Neural cell (in vitro differentiated cells): ENCODE measurements around the gene MDFIC2. TPM values are rescaled to one million over a fixed set of nuclear protein-coding genes. Genes with fewer than 3 reads are reported as not detected.

ENCODE experiments used
- H2AFZ ChIP-seq: fragments of 200-600, 300-800 bp; sonication (generic), shearing (Covaris generic); 2 replicates; pipeline ENCODE4 v1.6.0; 2014; ENCODE audit warnings: low read depth, mild to moderate bottlenecking, antibody characterized with exemption, low read length, moderate library complexity
- H3F3A ChIP-seq: fragments of 200-600 bp; shearing (Covaris generic); 2 replicates; pipeline ENCODE4 v1.6.1; 2016; ENCODE audit warnings: mild to moderate bottlenecking, moderate library complexity, mixed read lengths, antibody characterized with exemption, low read length; ENCODE audit not compliant: insufficient read depth, poor library complexity, severe bottlenecking
- H3K27ac ChIP-seq: fragments of 200-600, 300-800 bp; sonication (generic), shearing (Covaris generic); 2 replicates; pipeline ENCODE4 v1.5.1; 2014; ENCODE audit warnings: mild to moderate bottlenecking, low read length, moderate library complexity
- H3K27me3 ChIP-seq: fragments of 300-800, 200-600 bp; sonication (generic), shearing (Covaris generic); 2 replicates; pipeline ENCODE4 v1.6.0; 2014; ENCODE audit warnings: mild to moderate bottlenecking, low read depth, low read length, moderate library complexity; ENCODE audit not compliant: insufficient read depth
- H3K36me3 ChIP-seq: fragments of 300-800, 200-600 bp; sonication (generic), shearing (Covaris generic); 2 replicates; pipeline ENCODE4 v1.5.1; 2014; ENCODE audit warnings: mild to moderate bottlenecking, antibody characterized with exemption, low read length, moderate library complexity; ENCODE audit not compliant: insufficient read depth
- H3K4me2 ChIP-seq: fragments of 300-800, 200-600 bp; sonication (generic), shearing (Covaris generic); 2 replicates; pipeline ENCODE4 v1.6.0; 2014; ENCODE audit warnings: mild to moderate bottlenecking, low read length
- H3K4me3 ChIP-seq: fragments of 300-800, 200-600 bp; sonication (generic), shearing (Covaris generic); 2 replicates; pipeline ENCODE4 v1.5.1; 2014; ENCODE audit warnings: mild to moderate bottlenecking, low read length, moderate library complexity
- H3K79me2 ChIP-seq: fragments of 200-600 bp; shearing (Covaris generic); replicated peaks from 2 replicates; pipeline ENCODE4 v1.6.0; 2014; ENCODE audit warnings: mild to moderate bottlenecking, low read length, moderate library complexity; ENCODE audit not compliant: insufficient read depth
- H3K9ac ChIP-seq: fragments of 300-800, 200-600 bp; sonication (generic), shearing (Covaris generic); 2 replicates; pipeline ENCODE4 v1.6.1; 2016; ENCODE audit warnings: mild to moderate bottlenecking, low read length, mixed read lengths
- H3K9me2 ChIP-seq: fragments of 200-600 bp; shearing (Covaris generic); 2 replicates; pipeline ENCODE4 v1.6.1; 2016; ENCODE audit warnings: mild to moderate bottlenecking, low read length, mixed read lengths; ENCODE audit not compliant: insufficient read depth
- H3K9me3 ChIP-seq: fragments of 200-600, 300-800 bp; sonication (generic), shearing (Covaris generic); 2 replicates; pipeline ENCODE4 v1.6.1; 2016; ENCODE audit warnings: mild to moderate bottlenecking, mixed run types, low read length, moderate library complexity, mixed read lengths
- H4K20me1 ChIP-seq: fragments of 200-600 bp; shearing (Covaris generic); 2 replicates; pipeline ENCODE4 v1.6.1; 2016; ENCODE audit warnings: mild to moderate bottlenecking, mixed run types; ENCODE audit not compliant: insufficient read depth
- EZH2 ChIP-seq: fragments of 200-600, 300-800 bp; shearing (Covaris generic), sonication (generic); IDR thresholded peaks from 2 replicates; pipeline ENCODE4 v1.6.1; 2014; ENCODE audit warnings: antibody characterized with exemption, low read length, borderline replicate concordance, mild to moderate bottlenecking; ENCODE audit not compliant: insufficient read depth, poor library complexity, severe bottlenecking
- MXI1 ChIP-seq: fragments of 450-650 bp; conservative IDR thresholded peaks from 2 replicates; pipeline ENCODE4 v1.6.1; 2014; ENCODE audit warnings: antibody characterized with exemption, mild to moderate bottlenecking; ENCODE audit not compliant: poor library complexity, severe bottlenecking
- SMC3 ChIP-seq: fragments of 450-650 bp; conservative IDR thresholded peaks from 2 replicates; pipeline ENCODE4 v1.6.1; 2014; ENCODE audit warnings: antibody characterized with exemption, mild to moderate bottlenecking, moderate library complexity; ENCODE audit not compliant: poor library complexity
- TAF1 ChIP-seq: IDR thresholded peaks from 2 replicates; pipeline ENCODE4 v1.6.1; 2012; ENCODE audit warnings: low read depth
- polyA plus RNA-seq: library from polyadenylated mRNA; depleted of rRNA; stranded (reverse); fragments of >200 nt; gene quantifications from 2 replicates; pipeline ENCODE4 v1.2.3, GENCODE V29; 2014
- TF ChIP-seq, protein P1 (sequence below): IDR thresholded peaks from 2 replicates; pipeline ENCODE4 v1.6.1; 2012; ENCODE audit warnings: borderline replicate concordance
- TF ChIP-seq, protein P2 (sequence below): fragments of 450-650 bp; IDR thresholded peaks from 2 replicates; pipeline ENCODE4 v1.5.1; 2014; ENCODE audit warnings: antibody characterized with exemption, mild to moderate bottlenecking, moderate library complexity; ENCODE audit not compliant: poor library complexity, severe bottlenecking

MDFIC2 gene
- polyA plus RNA-seq, 1 donor from 2014 or later: not detected

DNA sequence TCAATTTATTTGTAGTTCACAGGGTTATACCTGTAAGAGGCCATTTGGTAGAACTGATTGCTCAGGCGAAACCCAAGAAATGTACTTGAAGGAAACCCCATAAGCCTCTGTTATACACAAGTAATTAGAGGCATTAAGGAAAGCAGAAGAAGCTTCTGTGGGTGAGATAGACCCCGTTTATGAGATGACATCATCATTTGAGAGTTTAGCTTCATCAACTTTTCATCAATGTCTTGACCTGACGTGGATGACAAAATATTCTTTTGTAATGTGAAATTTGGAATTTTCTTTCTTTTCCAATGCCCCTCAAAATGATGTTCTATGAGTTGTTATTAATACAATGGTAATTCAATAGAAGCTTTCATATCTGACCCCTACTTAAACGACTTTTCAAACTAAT, 136.2 kb downstream of the MDFIC2 start:
- no peaks in the 10 kb centered on the region for H3K27me3 ChIP-seq
- H4K20me1 ChIP-seq: no peaks in the 10 kb centered on the region
- H3K4me3 ChIP-seq: no peak overlapping the region
- no peaks in the 10 kb centered on the region for H3K36me3 ChIP-seq
- H3K79me2 ChIP-seq: no peaks in the 10 kb centered on the region
- H3K9me2 ChIP-seq: no peaks in the 10 kb centered on the region
- no peak overlapping the region for H3K9ac ChIP-seq
- TF ChIP-seq, protein P1, sequence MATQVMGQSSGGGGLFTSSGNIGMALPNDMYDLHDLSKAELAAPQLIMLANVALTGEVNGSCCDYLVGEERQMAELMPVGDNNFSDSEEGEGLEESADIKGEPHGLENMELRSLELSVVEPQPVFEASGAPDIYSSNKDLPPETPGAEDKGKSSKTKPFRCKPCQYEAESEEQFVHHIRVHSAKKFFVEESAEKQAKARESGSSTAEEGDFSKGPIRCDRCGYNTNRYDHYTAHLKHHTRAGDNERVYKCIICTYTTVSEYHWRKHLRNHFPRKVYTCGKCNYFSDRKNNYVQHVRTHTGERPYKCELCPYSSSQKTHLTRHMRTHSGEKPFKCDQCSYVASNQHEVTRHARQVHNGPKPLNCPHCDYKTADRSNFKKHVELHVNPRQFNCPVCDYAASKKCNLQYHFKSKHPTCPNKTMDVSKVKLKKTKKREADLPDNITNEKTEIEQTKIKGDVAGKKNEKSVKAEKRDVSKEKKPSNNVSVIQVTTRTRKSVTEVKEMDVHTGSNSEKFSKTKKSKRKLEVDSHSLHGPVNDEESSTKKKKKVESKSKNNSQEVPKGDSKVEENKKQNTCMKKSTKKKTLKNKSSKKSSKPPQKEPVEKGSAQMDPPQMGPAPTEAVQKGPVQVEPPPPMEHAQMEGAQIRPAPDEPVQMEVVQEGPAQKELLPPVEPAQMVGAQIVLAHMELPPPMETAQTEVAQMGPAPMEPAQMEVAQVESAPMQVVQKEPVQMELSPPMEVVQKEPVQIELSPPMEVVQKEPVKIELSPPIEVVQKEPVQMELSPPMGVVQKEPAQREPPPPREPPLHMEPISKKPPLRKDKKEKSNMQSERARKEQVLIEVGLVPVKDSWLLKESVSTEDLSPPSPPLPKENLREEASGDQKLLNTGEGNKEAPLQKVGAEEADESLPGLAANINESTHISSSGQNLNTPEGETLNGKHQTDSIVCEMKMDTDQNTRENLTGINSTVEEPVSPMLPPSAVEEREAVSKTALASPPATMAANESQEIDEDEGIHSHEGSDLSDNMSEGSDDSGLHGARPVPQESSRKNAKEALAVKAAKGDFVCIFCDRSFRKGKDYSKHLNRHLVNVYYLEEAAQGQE: no peak
- TF ChIP-seq, protein P2, sequence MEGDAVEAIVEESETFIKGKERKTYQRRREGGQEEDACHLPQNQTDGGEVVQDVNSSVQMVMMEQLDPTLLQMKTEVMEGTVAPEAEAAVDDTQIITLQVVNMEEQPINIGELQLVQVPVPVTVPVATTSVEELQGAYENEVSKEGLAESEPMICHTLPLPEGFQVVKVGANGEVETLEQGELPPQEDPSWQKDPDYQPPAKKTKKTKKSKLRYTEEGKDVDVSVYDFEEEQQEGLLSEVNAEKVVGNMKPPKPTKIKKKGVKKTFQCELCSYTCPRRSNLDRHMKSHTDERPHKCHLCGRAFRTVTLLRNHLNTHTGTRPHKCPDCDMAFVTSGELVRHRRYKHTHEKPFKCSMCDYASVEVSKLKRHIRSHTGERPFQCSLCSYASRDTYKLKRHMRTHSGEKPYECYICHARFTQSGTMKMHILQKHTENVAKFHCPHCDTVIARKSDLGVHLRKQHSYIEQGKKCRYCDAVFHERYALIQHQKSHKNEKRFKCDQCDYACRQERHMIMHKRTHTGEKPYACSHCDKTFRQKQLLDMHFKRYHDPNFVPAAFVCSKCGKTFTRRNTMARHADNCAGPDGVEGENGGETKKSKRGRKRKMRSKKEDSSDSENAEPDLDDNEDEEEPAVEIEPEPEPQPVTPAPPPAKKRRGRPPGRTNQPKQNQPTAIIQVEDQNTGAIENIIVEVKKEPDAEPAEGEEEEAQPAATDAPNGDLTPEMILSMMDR: no peak
- TF ChIP-seq SMC3: no peak
- no peak for TF ChIP-seq MXI1
- H3K4me2 ChIP-seq: no peak overlapping the region
- no peak overlapping the region for H3K27ac ChIP-seq
- no peak overlapping the region for H2AFZ ChIP-seq
- no peaks in the 10 kb centered on the region for H3K9me3 ChIP-seq
- H3F3A ChIP-seq: no peaks in the 10 kb centered on the region

DNA sequence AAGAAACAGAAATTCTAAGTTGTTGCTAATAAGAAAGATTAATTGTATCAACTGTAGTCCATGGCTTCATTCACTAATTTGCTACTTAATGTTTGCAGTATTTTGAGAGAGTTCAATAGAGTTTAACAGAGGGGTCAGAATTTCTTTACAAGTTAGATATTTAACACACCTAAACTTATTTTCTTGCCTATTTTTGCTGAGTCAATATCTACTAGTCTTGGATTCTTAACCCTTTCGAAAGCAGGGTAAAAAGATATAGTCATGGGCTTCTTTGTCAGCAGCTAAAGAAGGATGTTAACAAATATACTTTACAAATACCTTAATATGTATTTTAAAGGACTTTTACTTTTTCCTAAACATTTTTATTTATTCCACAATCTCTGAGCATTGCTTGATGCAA, 155.6 kb downstream of the MDFIC2 start:
- Histone ChIP-seq H3F3A (no peaks in the 10 kb centered on the region), H3K79me2 (no peaks in the 10 kb centered on the region), H3K27ac (no peak overlapping the region), H3K9ac (no peak overlapping the region), H3K27me3 (no peaks in the 10 kb centered on the region), H2AFZ (no peak overlapping the region), H3K4me3 (no peak overlapping the region), H3K9me3 (no peaks in the 10 kb centered on the region), H4K20me1 (no peaks in the 10 kb centered on the region), H3K4me2 (no peak overlapping the region), H3K9me2 (no peaks in the 10 kb centered on the region), H3K36me3 (no peaks in the 10 kb centered on the region)
- no peak for TF ChIP-seq TAF1
- TF ChIP-seq, protein P1: no peak
- TF ChIP-seq SMC3: no peak
- no peak for TF ChIP-seq EZH2
